NCI-H128 (cell line): Measurements from ENCODE around the gene JMJD7.
A peak's percentile ranks its signal among the peaks of the same experiment; 100 is the strongest.

Source experiments
- DNase-seq: peaks from one replicate; lab custom pipeline; 2025; ENCODE audit not compliant: unreplicated experiment; lab: John Stamatoyannopoulos, UW

The JMJD7 gene

GRCh38 chr15:41827880-41828806 is at the start of gene JMJD7:
Gene JMJD7 (plus strand): TSS chr15:41828092. CDS start chr15:41828125, 33 bp downstream.
- DNase-seq = peak; percentile 15

GRCh38 chr15:41778521-41778920 is 49.4 kb upstream of the JMJD7 start:
- no peak for DNase-seq

- DNase-seq = no peak
Measured at GRCh38 chr15:41779662-41780157, 48.2 kb upstream of the JMJD7 start.

- no peak for DNase-seq
Measured at GRCh38 chr15:41780266-41780665, 47.6 kb upstream of the JMJD7 start.

GRCh38 chr15:41780727-41781126 is 47.2 kb upstream of the JMJD7 start:
- no peak for DNase-seq

GRCh38 chr15:41782371-41783282 is 45.3 kb upstream of the JMJD7 start:
- DNase-seq = no peak

- no peak for DNase-seq
Measured at GRCh38 chr15:41783296-41783695, 44.6 kb upstream of the JMJD7 start.

GRCh38 chr15:41788262-41788661 is 39.6 kb upstream of the JMJD7 start:
- no peak for DNase-seq

GRCh38 chr15:41789236-41789635 is 38.7 kb upstream of the JMJD7 start:
- DNase-seq = no peak

- DNase-seq = no peak
Measured at GRCh38 chr15:41789662-41790061, 38.2 kb upstream of the JMJD7 start.

- DNase-seq = no peak
Measured at GRCh38 chr15:41790169-41790568, 37.7 kb upstream of the JMJD7 start.

- DNase-seq = no peak
Measured at GRCh38 chr15:41790756-41791546, 36.9 kb upstream of the JMJD7 start.

GRCh38 chr15:41791547-41791937 is 36.4 kb upstream of the JMJD7 start:
- DNase-seq = no peak

- peak; percentile 57 for DNase-seq
Measured at GRCh38 chr15:41792000-41792637, 35.8 kb upstream of the JMJD7 start.

GRCh38 chr15:41794081-41794480 is 33.8 kb upstream of the JMJD7 start:
- no peak for DNase-seq

GRCh38 chr15:41795996-41796856 is 31.7 kb upstream of the JMJD7 start:
- no peak for DNase-seq

- no peak for DNase-seq
Measured at GRCh38 chr15:41797201-41797944, 30.5 kb upstream of the JMJD7 start.

- DNase-seq = no peak
Measured at GRCh38 chr15:41798607-41799487, 29.0 kb upstream of the JMJD7 start.
